Small intestine (tissue), 7 donors: ENCODE data around the gene NBEAL1. TPM values are rescaled to one million over a fixed set of nuclear protein-coding genes. Genes with fewer than 3 reads are reported as not detected.
"Not testable (repeated sequence)": the region's sequence is repeated elsewhere in the genome, so short reads cannot be mapped to it uniquely, and the experiment has no call there.

Experiments
- DNase-seq, 2 donors: peaks; one replicate each; pipeline versions ENCODE4 v3.0.0 to v3.0.0-alpha.2; 2013
- FAIRE-seq: peaks from 2 replicates; lab custom pipeline; 2012; peaks lifted over from hg19 to GRCh38; lab: Jason Lieb, UNC
- H3K27ac ChIP-seq, 3 donors: one replicate each; pipeline ENCODE4 v1.5.1; 2013; ENCODE audit warnings: low read length in 2 of 3, mild to moderate bottlenecking in 2 of 3, control low read depth in 1 of 3, inconsistent platforms in 1 of 3, low read depth in 1 of 3, moderate library complexity in 1 of 3
- H3K27me3 ChIP-seq, 3 donors: one replicate each; pipeline ENCODE4 v1.6.1; 2013; ENCODE audit warnings: low read length in 3 of 3, inconsistent platforms in 1 of 3; ENCODE audit not compliant: control insufficient read depth in 3 of 3, insufficient read depth in 3 of 3
- H3K36me3 ChIP-seq, 3 donors: one replicate each; pipeline ENCODE4 v1.6.1; 2013; ENCODE audit warnings: low read length in 3 of 3, inconsistent platforms in 1 of 3, low read depth in 1 of 3, mild to moderate bottlenecking in 1 of 3, moderate library complexity in 1 of 3; ENCODE audit not compliant: control insufficient read depth in 3 of 3, insufficient read depth in 2 of 3
- H3K4me1 ChIP-seq, 3 donors: one replicate each; pipeline ENCODE4 v1.6.1; 2013; ENCODE audit warnings: low read length in 2 of 3, inconsistent platforms in 1 of 3, low read depth in 1 of 3, mild to moderate bottlenecking in 1 of 3, moderate library complexity in 1 of 3; ENCODE audit not compliant: control insufficient read depth in 3 of 3, insufficient read depth in 2 of 3
- H3K4me3 ChIP-seq, 3 donors: one replicate each; pipeline ENCODE4 v1.5.1; 2013; ENCODE audit warnings: low read length in 3 of 3, control low read depth in 1 of 3, inconsistent platforms in 1 of 3, low read depth in 1 of 3, mild to moderate bottlenecking in 1 of 3, moderate library complexity in 1 of 3
- H3K9me3 ChIP-seq, 2 donors: one replicate each; pipeline ENCODE4 v1.6.1; 2013; ENCODE audit warnings: low read depth in 1 of 2, low read length in 1 of 2; ENCODE audit not compliant: control insufficient read depth in 2 of 2, insufficient read depth in 1 of 2
- WGBS, 3 donors: extraction: QIAGEN DNeasy Blood & Tissue Kit; methylation state at CpG; one replicate each; pipeline ENCODE4 v1.1.7; 2013; 5-methylcytosine and 5-hydroxymethylcytosine counted together
- polyA plus RNA-seq, 4 donors: library from polyadenylated mRNA; stranded (reverse) in 3 of 4; unstranded in 1 of 4; fragments of 200-250 nt in 3 of 4; fragments of 120-200 nt in 1 of 4; gene quantifications; one replicate each; pipeline versions ENCODE4 v1.2.1 to v1.2.3, GENCODE V29; 2013
- donor health status: healthy with polysubstance abuse.
- donor health status: control.
- donor health status: control.
- donor health status: Bipolar disorder and iron deficiency.
- donor health status: healthy.

NBEAL1 gene
- polyA plus RNA-seq, 4 donors: 6.5 to 12.7 (median 11.8) TPM

DNA sequence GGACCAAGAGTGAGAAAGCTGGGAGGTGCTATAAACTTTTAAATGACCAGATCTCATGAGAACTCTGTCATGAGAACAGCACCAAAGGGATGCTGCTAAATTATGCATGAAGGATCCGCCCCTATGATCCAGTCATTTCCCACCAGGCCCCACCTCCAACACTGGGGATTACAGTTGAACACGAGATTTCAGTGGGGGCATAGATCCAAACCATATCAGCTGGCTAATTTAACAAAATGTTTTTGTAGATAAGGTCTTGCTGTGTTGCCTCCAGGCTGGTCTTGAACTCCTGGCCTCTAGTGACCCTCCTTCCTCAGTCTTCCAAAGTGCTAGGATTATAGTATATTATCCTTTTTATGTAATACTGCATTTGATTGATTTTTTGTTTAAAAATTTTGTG is 56.0 kb downstream of the NBEAL1 start:
- peaks cover 2 to 13% (median 8%) of the 10 kb centered on the region in 3 donors for H3K36me3 ChIP-seq
- no peak for FAIRE-seq

GRCh38 chr2:203071148-203071547 is 56.5 kb downstream of the NBEAL1 start:
- peak in 1 of 2 donors; percentile 5 for DNase-seq
- peaks cover 0 to 11% of the 10 kb centered on the region in 2 donors for H3K9me3 ChIP-seq
- H3K27me3 ChIP-seq: no peaks in the 10 kb centered on the region
- peaks cover 2 to 14% (median 8%) of the 10 kb centered on the region in 3 donors for H3K36me3 ChIP-seq
- H3K4me1 ChIP-seq: peaks cover 0 to 5% (median 0%) of the 10 kb centered on the region in 3 donors
- no peak overlapping the region for H3K4me3 ChIP-seq
- no peak overlapping the region for H3K27ac ChIP-seq
- FAIRE-seq: no peak

More for the DNA sequence above, 56.0 kb downstream of the NBEAL1 start:
- no peak overlapping the region for H3K27ac ChIP-seq
- 52 to 56% (median 55%) methylated on average over 2 of the region's 2 CpGs for WGBS, 3 donors
- no peaks in the 10 kb centered on the region for H3K27me3 ChIP-seq
- no peak for DNase-seq
- H3K9me3 ChIP-seq: peaks cover 0 to 11% of the 10 kb centered on the region in 2 donors
- no peak overlapping the region for H3K4me3 ChIP-seq
- H3K4me1 ChIP-seq: peaks cover 0 to 5% (median 0%) of the 10 kb centered on the region in 3 donors

DNA sequence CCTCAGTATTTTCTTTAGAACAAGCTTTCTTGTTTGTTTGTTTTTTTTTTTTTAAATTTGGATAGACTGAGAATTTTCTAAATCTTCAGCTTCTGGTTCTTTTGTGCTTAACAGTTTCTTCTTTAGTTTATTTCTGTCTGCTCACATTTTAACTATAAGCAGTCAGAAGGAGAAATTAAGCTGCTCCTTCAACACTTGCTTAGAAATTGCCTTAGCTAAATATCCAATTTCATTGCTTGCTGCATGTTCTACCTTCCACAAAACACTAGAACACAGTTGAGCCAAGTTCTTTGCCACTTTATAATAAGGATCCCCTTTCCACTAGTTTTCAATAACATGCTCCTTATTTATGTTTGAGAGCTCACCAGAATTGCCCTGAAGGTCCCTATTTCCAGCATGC is 57.7 kb downstream of the NBEAL1 start:
- peaks cover 0 to 5% (median 0%) of the 10 kb centered on the region in 3 donors for H3K4me1 ChIP-seq
- no peak overlapping the region for H3K4me3 ChIP-seq
- FAIRE-seq (no peak), DNase-seq (no peak)
- peaks cover 2 to 12% (median 8%) of the 10 kb centered on the region in 3 donors for H3K36me3 ChIP-seq
- H3K27ac ChIP-seq: no peak overlapping the region
- no peaks in the 10 kb centered on the region for H3K27me3 ChIP-seq
- peaks cover 0 to 5% of the 10 kb centered on the region in 2 donors for H3K9me3 ChIP-seq

- Histone ChIP-seq H3K36me3 (peaks cover 3 to 16% (median 4%) of the 10 kb centered on the region in 3 donors), H3K9me3 (no peaks in the 10 kb centered on the region), H3K4me1 (peaks cover 0 to 5% (median 0%) of the 10 kb centered on the region in 3 donors), H3K27me3 (no peaks in the 10 kb centered on the region), H3K27ac (no peak overlapping the region), H3K4me3 (no peak overlapping the region)
- WGBS, 3 donors: 86 to 93% (median 86%) methylated on average over 3 of the region's 3 CpGs
- DNase-seq (no peak), FAIRE-seq (no peak)
Observed at GRCh38 chr2:203077451-203077850, 62.8 kb downstream of the NBEAL1 start.

DNA sequence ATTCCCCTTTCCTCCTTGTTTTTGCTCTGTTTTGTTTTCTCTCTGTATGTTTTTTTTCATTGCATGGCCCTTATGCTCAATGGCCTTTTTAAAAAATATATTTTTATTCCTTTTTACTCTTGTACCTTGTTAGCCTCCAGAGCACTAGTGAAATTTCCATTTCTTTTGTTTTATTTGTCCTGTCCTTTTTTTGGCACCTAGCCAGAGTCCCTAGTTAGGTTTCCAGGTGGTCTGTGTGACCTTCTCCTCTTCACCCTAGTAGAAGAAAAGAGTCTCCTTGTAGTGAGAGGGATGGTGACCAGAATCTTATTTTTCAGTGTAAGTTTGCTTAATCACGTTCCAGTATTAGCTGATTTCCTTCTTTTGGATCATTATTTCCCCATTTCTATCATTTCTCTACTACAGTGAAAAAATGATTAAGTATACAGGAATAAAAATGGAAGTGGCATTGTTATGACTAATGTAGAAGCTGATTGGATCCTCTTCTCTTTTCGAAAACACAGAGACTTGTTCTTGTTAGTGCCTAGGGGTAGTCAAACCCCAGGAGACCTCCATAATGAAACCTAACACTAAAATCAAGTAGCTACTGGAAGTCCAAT is 65.9 kb downstream of the NBEAL1 start:
- 87 to 100% (median 96%) methylated on average over 2 of the region's 2 CpGs for WGBS, 3 donors
- no peak for FAIRE-seq
- Histone ChIP-seq H3K36me3 (peaks cover 3 to 17% (median 4%) of the 10 kb centered on the region in 3 donors), H3K27me3 (no peaks in the 10 kb centered on the region), H3K9me3 (no peaks in the 10 kb centered on the region), H3K4me1 (peaks cover 0 to under 1% (median 0%) of the 10 kb centered on the region in 3 donors), H3K27ac (no peak overlapping the region), H3K4me3 (no peak overlapping the region)
- DNase-seq: no peak

- Histone ChIP-seq H3K27ac (no peak overlapping the region), H3K36me3 (peaks cover 3 to 14% (median 6%) of the 10 kb centered on the region in 3 donors), H3K9me3 (no peaks in the 10 kb centered on the region), H3K27me3 (no peaks in the 10 kb centered on the region), H3K4me3 (no peak overlapping the region), H3K4me1 (no peaks in the 10 kb centered on the region)
- 85 to 91% (median 87%) methylated on average over 2 of the region's 2 CpGs for WGBS, 3 donors
- FAIRE-seq: no peak
- DNase-seq: no peak
Observed at GRCh38 chr2:203083328-203083727, 68.7 kb downstream of the NBEAL1 start.

DNA sequence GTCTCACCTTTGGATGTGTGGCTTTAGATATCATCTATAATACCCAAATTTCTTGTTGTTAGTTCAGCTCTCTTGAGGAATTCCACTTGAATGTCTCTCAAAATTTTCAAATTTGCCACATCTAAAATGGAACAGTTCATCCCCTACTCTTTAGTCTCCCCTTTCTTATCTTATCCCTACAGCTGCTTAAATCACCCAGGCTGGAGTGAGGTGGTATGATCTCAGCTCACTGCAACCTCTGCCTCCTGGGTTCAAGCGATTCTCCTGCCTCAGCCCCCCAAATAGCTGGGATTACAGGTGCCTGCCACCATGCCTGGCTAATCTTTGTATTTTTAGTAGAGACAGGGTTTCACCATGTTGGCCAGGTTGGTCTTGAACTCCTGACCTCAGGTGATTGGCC is 71.7 kb downstream of the NBEAL1 start:
- not testable (repeated sequence) for H3K4me3 ChIP-seq, DNase-seq, H3K27me3 ChIP-seq, H3K36me3 ChIP-seq, H3K4me1 ChIP-seq, H3K27ac ChIP-seq, FAIRE-seq, H3K9me3 ChIP-seq
- 98 to 100% (median 100%) methylated on average over 1 of the region's 1 CpG for WGBS, 3 donors

GRCh38 chr2:203090721-203091120 is 76.0 kb downstream of the NBEAL1 start:
- not testable (repeated sequence) for H3K9me3 ChIP-seq, H3K27me3 ChIP-seq, H3K4me1 ChIP-seq, DNase-seq, FAIRE-seq, H3K36me3 ChIP-seq, H3K4me3 ChIP-seq, H3K27ac ChIP-seq
- WGBS, 3 donors: 96 to 99% (median 99%) methylated on average over 4 of the region's 4 CpGs

GRCh38 chr2:203097735-203098134 is 83.1 kb downstream of the NBEAL1 start:
- Histone ChIP-seq H3K36me3 (peaks cover 2 to 4% (median 3%) of the 10 kb centered on the region in 3 donors), H3K4me3 (no peak overlapping the region), H3K4me1 (no peaks in the 10 kb centered on the region), H3K27ac (no peak overlapping the region), H3K9me3 (no peaks in the 10 kb centered on the region), H3K27me3 (no peaks in the 10 kb centered on the region)
- FAIRE-seq (no peak), DNase-seq (peak; percentile 18 to 22)
- 70 to 82% (median 77%) methylated on average over 1 of the region's 1 CpG for WGBS, 3 donors
